Astrocyte (in vitro differentiated cells and primary cell): ENCODE data around the gene PRELID3B. TPM values are rescaled to one million over a fixed set of nuclear protein-coding genes. Genes with fewer than 3 reads are reported as not detected.

Experiments used
- DNase-seq: peaks from one replicate; pipeline ENCODE4 v3.0.0-alpha.2; 2010; ENCODE audit warnings: low read depth
- FAIRE-seq: peaks from 2 replicates; lab custom pipeline; 2011; peaks lifted over from hg19 to GRCh38; lab: Jason Lieb, UNC
- H2AFZ ChIP-seq: 2 replicates; pipeline ENCODE4 v1.6.0; 2012; ENCODE audit warnings: low read depth, low read length, inconsistent platforms
- H3K27ac ChIP-seq: 2 replicates; pipeline ENCODE4 v1.5.1; 2011; ENCODE audit warnings: low read depth, low read length, inconsistent platforms
- H3K27me3 ChIP-seq: 2 replicates; pipeline ENCODE4 v1.6.0; 2011; ENCODE audit warnings: low read length, inconsistent platforms; ENCODE audit not compliant: insufficient read depth
- H3K36me3 ChIP-seq: 2 replicates; pipeline ENCODE4 v1.5.1; 2011; ENCODE audit warnings: low read length, inconsistent platforms; ENCODE audit not compliant: insufficient read depth
- H3K4me1 ChIP-seq: 2 replicates; pipeline ENCODE4 v1.5.1; 2011; ENCODE audit warnings: low read length, inconsistent platforms; ENCODE audit not compliant: insufficient read depth
- H3K4me2 ChIP-seq: 2 replicates; pipeline ENCODE4 v1.6.0; 2012; ENCODE audit warnings: low read length, inconsistent platforms
- H3K4me3 ChIP-seq: 2 replicates; pipeline ENCODE4 v1.5.1; 2011; ENCODE audit warnings: low read depth, mild to moderate bottlenecking, low read length, inconsistent platforms; ENCODE audit not compliant: insufficient read depth
- H3K79me2 ChIP-seq: 2 replicates; pipeline ENCODE4 v1.6.0; 2012; ENCODE audit warnings: mild to moderate bottlenecking, low read length, inconsistent platforms; ENCODE audit not compliant: insufficient read depth
- H3K9ac ChIP-seq: 2 replicates; pipeline ENCODE4 v1.6.0; 2012; ENCODE audit warnings: mild to moderate bottlenecking, low read length, inconsistent platforms
- H3K9me3 ChIP-seq: 2 replicates; pipeline ENCODE4 v1.5.1; 2012; ENCODE audit warnings: low read depth, mild to moderate bottlenecking, low read length, inconsistent platforms; ENCODE audit not compliant: insufficient read depth
- H4K20me1 ChIP-seq: 2 replicates; pipeline ENCODE4 v1.6.0; 2012; ENCODE audit warnings: low read length, inconsistent platforms; ENCODE audit not compliant: insufficient read depth
- H3K27ac Mint-ChIP-seq: one replicate; pipeline ENCODE4 v1.8.0; 2021; ENCODE audit warnings: mild to moderate bottlenecking, mixed read lengths; ENCODE audit not compliant: unreplicated experiment
- H3K27me3 Mint-ChIP-seq: one replicate; pipeline ENCODE4 v1.8.0; 2021; ENCODE audit warnings: low read depth, mixed read lengths; ENCODE audit not compliant: unreplicated experiment
- H3K36me3 Mint-ChIP-seq: one replicate; pipeline ENCODE4 v1.8.0; 2021; ENCODE audit warnings: low read depth, mixed read lengths; ENCODE audit not compliant: unreplicated experiment
- H3K4me1 Mint-ChIP-seq: one replicate; pipeline ENCODE4 v1.8.0; 2021; ENCODE audit warnings: low read depth, mixed read lengths; ENCODE audit not compliant: unreplicated experiment
- H3K4me3 Mint-ChIP-seq: one replicate; pipeline ENCODE4 v1.8.0; 2021; ENCODE audit warnings: mild to moderate bottlenecking, moderate library complexity, mixed read lengths; ENCODE audit not compliant: unreplicated experiment
- H3K9me3 Mint-ChIP-seq: one replicate; pipeline ENCODE4 v1.8.0; 2021; ENCODE audit warnings: mild to moderate bottlenecking, mixed read lengths; ENCODE audit not compliant: unreplicated experiment
- EZH2 ChIP-seq: IDR thresholded peaks from 2 replicates; pipeline ENCODE4 v1.6.1; 2012; ENCODE audit warnings: mild to moderate bottlenecking, low read length, inconsistent platforms; ENCODE audit not compliant: insufficient read depth
- total RNA-seq: library from RNA; stranded (reverse); gene quantifications from 2 replicates; pipeline ENCODE4 v1.2.1, GENCODE V29; 2021
- TF ChIP-seq, protein P1 (sequence below): IDR thresholded peaks from 2 replicates; pipeline ENCODE4 v1.5.1; 2011; ENCODE audit warnings: low read depth, mild to moderate bottlenecking, inconsistent platforms, low read length, moderate library complexity; ENCODE audit not compliant: insufficient read depth

PRELID3B gene
- total RNA-seq, 1 donor from 2014 or later = 68.8 TPM

DNA sequence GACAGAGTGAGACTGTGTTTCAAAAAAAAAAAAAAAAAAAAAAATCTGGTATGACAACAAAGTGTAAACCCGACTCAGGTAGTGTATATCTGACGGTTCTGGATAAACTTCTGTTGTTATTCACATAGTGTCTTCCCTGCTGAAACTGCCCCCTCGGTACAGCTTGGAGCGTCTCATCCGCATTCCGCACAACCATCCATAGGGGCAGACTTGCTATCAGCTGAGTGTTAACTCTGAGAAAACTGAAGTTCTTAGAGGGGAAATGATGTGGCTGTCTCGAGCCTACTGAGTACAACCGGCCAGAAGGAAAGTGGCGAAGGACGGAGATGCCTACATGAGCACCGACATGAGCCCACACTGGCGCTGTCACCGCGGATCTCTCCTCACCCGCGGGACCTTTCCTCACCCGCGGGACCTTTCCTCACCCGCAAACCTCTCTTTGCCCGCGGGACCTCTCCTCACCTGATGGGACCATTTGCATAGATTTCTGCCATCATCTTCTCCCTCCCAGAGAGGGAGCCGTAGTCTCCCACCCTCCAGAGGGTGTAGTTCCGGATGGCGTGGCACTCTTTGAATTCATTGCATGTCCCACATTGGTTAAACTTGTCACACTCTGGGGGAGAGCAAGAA is 45.3 kb downstream of the PRELID3B start:
- no peak overlapping the region for H3K27ac Mint-ChIP-seq
- no peak overlapping the region for H2AFZ ChIP-seq
- H4K20me1 ChIP-seq = peaks cover 3% of the 10 kb centered on the region
- FAIRE-seq (no peak), DNase-seq (no peak)
- H3K36me3 ChIP-seq = peaks cover 40% of the 10 kb centered on the region
- no peaks in the 10 kb centered on the region for H3K27me3 Mint-ChIP-seq
- H3K27ac ChIP-seq = no peak overlapping the region
- no peak overlapping the region for H3K4me3 Mint-ChIP-seq
- peaks cover 21% of the 10 kb centered on the region for H3K36me3 Mint-ChIP-seq
- H3K4me1 Mint-ChIP-seq = peaks cover 5% of the 10 kb centered on the region
- H3K79me2 ChIP-seq = no peaks in the 10 kb centered on the region
- H3K4me1 ChIP-seq = no peaks in the 10 kb centered on the region
- no peaks in the 10 kb centered on the region for H3K27me3 ChIP-seq
- no peaks in the 10 kb centered on the region for H3K9me3 ChIP-seq
- no peak overlapping the region for H3K9ac ChIP-seq
- no peak for TF ChIP-seq EZH2
- TF ChIP-seq, protein P1, sequence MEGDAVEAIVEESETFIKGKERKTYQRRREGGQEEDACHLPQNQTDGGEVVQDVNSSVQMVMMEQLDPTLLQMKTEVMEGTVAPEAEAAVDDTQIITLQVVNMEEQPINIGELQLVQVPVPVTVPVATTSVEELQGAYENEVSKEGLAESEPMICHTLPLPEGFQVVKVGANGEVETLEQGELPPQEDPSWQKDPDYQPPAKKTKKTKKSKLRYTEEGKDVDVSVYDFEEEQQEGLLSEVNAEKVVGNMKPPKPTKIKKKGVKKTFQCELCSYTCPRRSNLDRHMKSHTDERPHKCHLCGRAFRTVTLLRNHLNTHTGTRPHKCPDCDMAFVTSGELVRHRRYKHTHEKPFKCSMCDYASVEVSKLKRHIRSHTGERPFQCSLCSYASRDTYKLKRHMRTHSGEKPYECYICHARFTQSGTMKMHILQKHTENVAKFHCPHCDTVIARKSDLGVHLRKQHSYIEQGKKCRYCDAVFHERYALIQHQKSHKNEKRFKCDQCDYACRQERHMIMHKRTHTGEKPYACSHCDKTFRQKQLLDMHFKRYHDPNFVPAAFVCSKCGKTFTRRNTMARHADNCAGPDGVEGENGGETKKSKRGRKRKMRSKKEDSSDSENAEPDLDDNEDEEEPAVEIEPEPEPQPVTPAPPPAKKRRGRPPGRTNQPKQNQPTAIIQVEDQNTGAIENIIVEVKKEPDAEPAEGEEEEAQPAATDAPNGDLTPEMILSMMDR = no peak
- no peak overlapping the region for H3K4me2 ChIP-seq
- H3K9me3 Mint-ChIP-seq = no peaks in the 10 kb centered on the region
- no peak overlapping the region for H3K4me3 ChIP-seq

DNA sequence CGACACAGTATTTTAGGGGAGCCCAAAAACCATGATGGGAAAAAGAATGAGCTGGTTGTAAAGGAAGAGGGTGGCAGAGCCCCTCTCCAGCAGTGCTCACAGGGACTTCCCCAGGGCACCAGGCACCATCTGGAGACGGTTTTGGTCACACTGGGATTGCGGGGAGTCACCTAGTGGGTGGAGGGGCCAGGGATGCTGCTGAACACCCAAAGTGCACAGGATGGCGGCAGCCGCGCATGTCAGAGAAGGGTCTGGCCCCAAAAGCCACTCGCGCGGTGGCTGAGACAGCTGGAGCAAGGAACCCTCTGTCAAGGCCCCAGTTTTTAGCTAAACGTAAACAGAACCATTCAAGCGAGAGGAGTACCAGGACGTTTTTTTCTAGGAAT is 46.4 kb downstream of the PRELID3B start:
- Histone ChIP-seq H4K20me1 (peaks cover 3% of the 10 kb centered on the region), H3K4me3 (no peak overlapping the region), H2AFZ (no peak overlapping the region), H3K36me3 (peaks cover 50% of the 10 kb centered on the region), H3K27me3 (no peaks in the 10 kb centered on the region), H3K79me2 (no peaks in the 10 kb centered on the region), H3K9me3 (no peaks in the 10 kb centered on the region), H3K4me2 (no peak overlapping the region), H3K9ac (no peak overlapping the region), H3K27ac (no peak overlapping the region), H3K4me1 (no peaks in the 10 kb centered on the region)
- H3K27ac Mint-ChIP-seq = no peak overlapping the region
- H3K36me3 Mint-ChIP-seq = peaks cover 18% of the 10 kb centered on the region
- no peak for FAIRE-seq
- no peaks in the 10 kb centered on the region for H3K27me3 Mint-ChIP-seq
- peaks cover 5% of the 10 kb centered on the region for H3K4me1 Mint-ChIP-seq
- no peak overlapping the region for H3K4me3 Mint-ChIP-seq
- no peaks in the 10 kb centered on the region for H3K9me3 Mint-ChIP-seq
- no peak for TF ChIP-seq EZH2
- TF ChIP-seq, protein P1 = no peak
- DNase-seq = no peak

DNA sequence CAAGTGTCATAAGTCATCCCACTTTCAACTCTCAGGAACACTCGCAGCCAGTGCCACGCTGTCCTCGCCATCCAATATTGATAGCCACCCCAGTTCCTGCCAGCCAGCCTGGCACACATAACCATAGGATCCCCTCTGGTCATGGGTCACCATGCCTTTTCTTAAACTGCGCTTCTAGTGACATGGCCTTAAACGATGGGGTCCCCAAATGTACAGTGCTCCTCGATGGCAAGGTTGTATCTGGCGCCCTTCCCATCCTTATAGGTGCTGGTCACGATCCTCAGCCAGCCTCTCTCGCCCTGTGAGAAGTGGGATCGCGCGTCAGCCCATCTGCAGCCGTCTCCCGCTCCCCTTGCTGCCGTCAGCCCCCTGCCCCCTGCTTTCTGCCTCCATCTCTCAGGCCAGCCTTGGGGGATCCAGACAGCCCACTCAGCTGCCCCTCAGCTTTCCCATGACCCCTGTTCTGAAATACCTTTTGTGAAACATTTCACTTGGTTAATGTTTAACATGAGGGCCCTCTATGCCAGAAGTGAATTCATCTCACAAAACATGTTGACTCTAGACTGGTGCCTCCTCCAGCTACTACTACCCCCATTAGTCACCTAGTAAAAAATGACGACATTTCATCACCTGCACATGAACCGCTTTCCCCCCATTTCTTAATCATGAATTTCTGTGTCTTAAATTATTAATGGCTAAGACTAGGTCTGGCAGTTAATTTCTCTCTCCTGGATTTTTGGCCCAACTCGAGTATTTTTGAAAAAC is 46.9 kb downstream of the PRELID3B start:
- H3K27me3 Mint-ChIP-seq = no peaks in the 10 kb centered on the region
- TF ChIP-seq, protein P1 = no peak
- TF ChIP-seq EZH2 = no peak
- no peaks in the 10 kb centered on the region for H3K9me3 Mint-ChIP-seq
- H3K9ac ChIP-seq = no peak overlapping the region
- FAIRE-seq = no peak
- peaks cover 56% of the 10 kb centered on the region for H3K36me3 ChIP-seq
- H3K36me3 Mint-ChIP-seq = peaks cover 18% of the 10 kb centered on the region
- no peaks in the 10 kb centered on the region for H3K27me3 ChIP-seq
- no peaks in the 10 kb centered on the region for H3K4me1 ChIP-seq
- DNase-seq = no peak
- H3K79me2 ChIP-seq = no peaks in the 10 kb centered on the region
- H3K4me3 ChIP-seq = no peak overlapping the region
- H3K4me2 ChIP-seq = no peak overlapping the region
- no peak overlapping the region for H2AFZ ChIP-seq
- H3K27ac Mint-ChIP-seq = peak overlapping the region; percentile 48
- peaks cover 3% of the 10 kb centered on the region for H4K20me1 ChIP-seq
- H3K9me3 ChIP-seq = no peaks in the 10 kb centered on the region
- no peak overlapping the region for H3K4me3 Mint-ChIP-seq
- H3K27ac ChIP-seq = no peak overlapping the region
- H3K4me1 Mint-ChIP-seq = peaks cover 5% of the 10 kb centered on the region
